T-helper 1 cell (primary cell): ENCODE data around the gene MVP.
"Not testable (repeated sequence)": the region's sequence is repeated elsewhere in the genome, so short reads cannot be mapped to it uniquely, and the experiment has no call there.

Experiments
- DNase-seq, 5 donors: peaks; one replicate each; pipeline ENCODE4 v3.0.0-alpha.2; 2012 to 2020
- total RNA-seq, 4 donors: gene quantifications; one replicate each; lab custom pipeline; 2026; lab: John Stamatoyannopoulos, UW

MVP gene
- 155 to 218 (median 206) reads per million in 4 donors for total RNA-seq

- DNase-seq: peak in 2 of 5 donors; percentile 25 to 62
Observed at GRCh38 chr16:29820271-29820701, at the start of gene MVP. Gene MVP (plus strand): TSS chr16:29820462. CDS start chr16:29830550, 10,088 bp downstream.

GRCh38 chr16:29772330-29772729 is 47.9 kb upstream of the MVP start:
- DNase-seq: not testable (repeated sequence)

GRCh38 chr16:29774730-29775129 is 45.5 kb upstream of the MVP start:
- no peak for DNase-seq

- no peak for DNase-seq
Observed at GRCh38 chr16:29775742-29776408, 44.4 kb upstream of the MVP start.

- no peak for DNase-seq
Observed at GRCh38 chr16:29777576-29778350, 42.5 kb upstream of the MVP start, which contains the start of gene ZG16. Gene ZG16 (plus strand): TSS chr16:29778256. CDS start chr16:29779267, 1,011 bp downstream.

- no peak for DNase-seq
Observed at GRCh38 chr16:29779474-29779873, 40.8 kb upstream of the MVP start.

- DNase-seq: not testable (repeated sequence)
Observed at GRCh38 chr16:29783094-29783953, 36.9 kb upstream of the MVP start.

- DNase-seq: peak in 1 of 5 donors; percentile 33
Observed at GRCh38 chr16:29784157-29784556, 36.1 kb upstream of the MVP start.

GRCh38 chr16:29784901-29785500 is 35.3 kb upstream of the MVP start:
- peak; percentile 43 to 77 (median 61) for DNase-seq

- DNase-seq: not testable (repeated sequence)
Observed at GRCh38 chr16:29787155-29787554, 33.1 kb upstream of the MVP start.

GRCh38 chr16:29789775-29790182 is 30.5 kb upstream of the MVP start:
- DNase-seq: no peak

GRCh38 chr16:29790183-29790948 is 29.9 kb upstream of the MVP start, which contains the start of gene KIF22:
Gene KIF22 (plus strand): TSS chr16:29790751. CDS start chr16:29790760, 9 bp downstream.
- DNase-seq: peak; percentile 99 to 100 (median 100)

GRCh38 chr16:29790949-29791844 is 29.1 kb upstream of the MVP start:
- DNase-seq: no peak

GRCh38 chr16:29791845-29792807 is 28.1 kb upstream of the MVP start:
- DNase-seq: no peak

GRCh38 chr16:29793153-29793552 is 27.1 kb upstream of the MVP start:
- not testable (repeated sequence) for DNase-seq

- no peak for DNase-seq
Observed at GRCh38 chr16:29794231-29794710, 26.0 kb upstream of the MVP start.

GRCh38 chr16:29802416-29802935 is 17.8 kb upstream of the MVP start:
- no peak for DNase-seq

GRCh38 chr16:29804020-29804419 is 16.2 kb upstream of the MVP start:
- DNase-seq: no peak
